GM23248 (cell line): ENCODE results near the gene KLHL41.
"Not testable (repeated sequence)": the region's sequence is repeated elsewhere in the genome, so short reads cannot be mapped to it uniquely, and the experiment has no call there.

ENCODE experiments used
- EZH2 ChIP-seq: fragments of 200-600 bp; sonication (generic); IDR thresholded peaks from 2 replicates; pipeline ENCODE4 v1.6.1; 2018; ENCODE audit warnings: antibody characterized with exemption, mild to moderate bottlenecking; ENCODE audit not compliant: insufficient read depth, poor library complexity, severe bottlenecking
- EZH2phosphoT487 ChIP-seq: fragments of 200-600 bp; sonication (generic); IDR thresholded peaks from 2 replicates; pipeline ENCODE4 v1.6.1; 2018; ENCODE audit warnings: antibody characterized with exemption, moderate library complexity, mild to moderate bottlenecking, low read depth; ENCODE audit not compliant: insufficient read depth

- TF ChIP-seq EZH2, EZH2phosphoT487: not testable (repeated sequence)
These were observed 65.0 kb downstream of the KLHL41 start for GRCh38 chr2:169574539-169574938.
